ENCODE measurements around the gene PLXNB1.

DNA sequence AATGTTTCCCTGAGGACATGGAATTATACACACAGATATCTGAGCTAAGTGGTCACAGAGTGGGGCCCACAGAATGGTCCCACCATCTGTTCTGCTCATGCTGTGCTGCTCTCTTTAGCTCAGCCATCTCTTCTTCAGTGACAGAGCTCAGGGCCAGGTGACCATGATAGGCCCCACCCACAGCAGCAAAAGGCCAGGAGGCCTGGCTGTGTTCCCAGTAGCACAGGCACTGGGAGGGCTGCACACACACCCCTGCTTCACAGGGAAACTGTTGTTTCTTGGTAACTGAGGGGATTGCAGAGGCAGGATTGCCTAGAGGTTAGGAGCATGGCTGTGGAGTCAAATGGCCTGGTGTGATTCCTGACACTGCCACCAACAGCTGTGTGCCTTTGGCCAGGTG lies 62.7 kb downstream of the PLXNB1 start:
- TF ChIP-seq CEBPB (IDR thresholded peaks at IDR 0.05; ENCODE audit: low read depth) (no peak), POLR2AphosphoS5 (IDR thresholded peaks at IDR 0.05; ENCODE audit: low read depth, low read length) (no peak), POLR2A (IDR thresholded peaks at IDR 0.05; ENCODE audit: borderline replicate concordance, extremely low read depth, insufficient read depth, insufficient read length) (no peak), SP1 (IDR thresholded peaks at IDR 0.05; ENCODE audit: low read depth) (no peak), EZH2phosphoT487 (IDR thresholded peaks at IDR 0.05; ENCODE audit: borderline replicate concordance) (no peak), YY1 (IDR thresholded peaks at IDR 0.05; ENCODE audit: extremely low read depth, insufficient replicate concordance, low read depth, low read length) (no peak), TCF7L2 (IDR thresholded peaks at IDR 0.05; ENCODE audit: borderline replicate concordance, extremely low read depth, insufficient read depth, insufficient read length) (no peak), JUND (IDR thresholded peaks at IDR 0.05) (no peak)
- TF ChIP-seq, protein P1, sequence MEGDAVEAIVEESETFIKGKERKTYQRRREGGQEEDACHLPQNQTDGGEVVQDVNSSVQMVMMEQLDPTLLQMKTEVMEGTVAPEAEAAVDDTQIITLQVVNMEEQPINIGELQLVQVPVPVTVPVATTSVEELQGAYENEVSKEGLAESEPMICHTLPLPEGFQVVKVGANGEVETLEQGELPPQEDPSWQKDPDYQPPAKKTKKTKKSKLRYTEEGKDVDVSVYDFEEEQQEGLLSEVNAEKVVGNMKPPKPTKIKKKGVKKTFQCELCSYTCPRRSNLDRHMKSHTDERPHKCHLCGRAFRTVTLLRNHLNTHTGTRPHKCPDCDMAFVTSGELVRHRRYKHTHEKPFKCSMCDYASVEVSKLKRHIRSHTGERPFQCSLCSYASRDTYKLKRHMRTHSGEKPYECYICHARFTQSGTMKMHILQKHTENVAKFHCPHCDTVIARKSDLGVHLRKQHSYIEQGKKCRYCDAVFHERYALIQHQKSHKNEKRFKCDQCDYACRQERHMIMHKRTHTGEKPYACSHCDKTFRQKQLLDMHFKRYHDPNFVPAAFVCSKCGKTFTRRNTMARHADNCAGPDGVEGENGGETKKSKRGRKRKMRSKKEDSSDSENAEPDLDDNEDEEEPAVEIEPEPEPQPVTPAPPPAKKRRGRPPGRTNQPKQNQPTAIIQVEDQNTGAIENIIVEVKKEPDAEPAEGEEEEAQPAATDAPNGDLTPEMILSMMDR (IDR thresholded peaks at IDR 0.05 in 2 of 3, conservative IDR thresholded peaks at IDR 0.05 in 1 of 3; ENCODE audit: borderline replicate concordance in 1 of 3, insufficient read depth in 1 of 3, low read depth in 2 of 3, low read length in 2 of 3), result no peak
- TF ChIP-seq, protein P2, sequence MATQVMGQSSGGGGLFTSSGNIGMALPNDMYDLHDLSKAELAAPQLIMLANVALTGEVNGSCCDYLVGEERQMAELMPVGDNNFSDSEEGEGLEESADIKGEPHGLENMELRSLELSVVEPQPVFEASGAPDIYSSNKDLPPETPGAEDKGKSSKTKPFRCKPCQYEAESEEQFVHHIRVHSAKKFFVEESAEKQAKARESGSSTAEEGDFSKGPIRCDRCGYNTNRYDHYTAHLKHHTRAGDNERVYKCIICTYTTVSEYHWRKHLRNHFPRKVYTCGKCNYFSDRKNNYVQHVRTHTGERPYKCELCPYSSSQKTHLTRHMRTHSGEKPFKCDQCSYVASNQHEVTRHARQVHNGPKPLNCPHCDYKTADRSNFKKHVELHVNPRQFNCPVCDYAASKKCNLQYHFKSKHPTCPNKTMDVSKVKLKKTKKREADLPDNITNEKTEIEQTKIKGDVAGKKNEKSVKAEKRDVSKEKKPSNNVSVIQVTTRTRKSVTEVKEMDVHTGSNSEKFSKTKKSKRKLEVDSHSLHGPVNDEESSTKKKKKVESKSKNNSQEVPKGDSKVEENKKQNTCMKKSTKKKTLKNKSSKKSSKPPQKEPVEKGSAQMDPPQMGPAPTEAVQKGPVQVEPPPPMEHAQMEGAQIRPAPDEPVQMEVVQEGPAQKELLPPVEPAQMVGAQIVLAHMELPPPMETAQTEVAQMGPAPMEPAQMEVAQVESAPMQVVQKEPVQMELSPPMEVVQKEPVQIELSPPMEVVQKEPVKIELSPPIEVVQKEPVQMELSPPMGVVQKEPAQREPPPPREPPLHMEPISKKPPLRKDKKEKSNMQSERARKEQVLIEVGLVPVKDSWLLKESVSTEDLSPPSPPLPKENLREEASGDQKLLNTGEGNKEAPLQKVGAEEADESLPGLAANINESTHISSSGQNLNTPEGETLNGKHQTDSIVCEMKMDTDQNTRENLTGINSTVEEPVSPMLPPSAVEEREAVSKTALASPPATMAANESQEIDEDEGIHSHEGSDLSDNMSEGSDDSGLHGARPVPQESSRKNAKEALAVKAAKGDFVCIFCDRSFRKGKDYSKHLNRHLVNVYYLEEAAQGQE (IDR thresholded peaks at IDR 0.05; ENCODE audit: low read depth), result no peak
- TF ChIP-seq, protein P3, sequence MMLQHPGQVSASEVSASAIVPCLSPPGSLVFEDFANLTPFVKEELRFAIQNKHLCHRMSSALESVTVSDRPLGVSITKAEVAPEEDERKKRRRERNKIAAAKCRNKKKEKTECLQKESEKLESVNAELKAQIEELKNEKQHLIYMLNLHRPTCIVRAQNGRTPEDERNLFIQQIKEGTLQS (IDR thresholded peaks at IDR 0.05), result no peak
- TF ChIP-seq, protein P4, sequence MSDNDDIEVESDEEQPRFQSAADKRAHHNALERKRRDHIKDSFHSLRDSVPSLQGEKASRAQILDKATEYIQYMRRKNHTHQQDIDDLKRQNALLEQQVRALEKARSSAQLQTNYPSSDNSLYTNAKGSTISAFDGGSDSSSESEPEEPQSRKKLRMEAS (IDR thresholded peaks at IDR 0.05), result no peak
- TF ChIP-seq, protein P5, sequence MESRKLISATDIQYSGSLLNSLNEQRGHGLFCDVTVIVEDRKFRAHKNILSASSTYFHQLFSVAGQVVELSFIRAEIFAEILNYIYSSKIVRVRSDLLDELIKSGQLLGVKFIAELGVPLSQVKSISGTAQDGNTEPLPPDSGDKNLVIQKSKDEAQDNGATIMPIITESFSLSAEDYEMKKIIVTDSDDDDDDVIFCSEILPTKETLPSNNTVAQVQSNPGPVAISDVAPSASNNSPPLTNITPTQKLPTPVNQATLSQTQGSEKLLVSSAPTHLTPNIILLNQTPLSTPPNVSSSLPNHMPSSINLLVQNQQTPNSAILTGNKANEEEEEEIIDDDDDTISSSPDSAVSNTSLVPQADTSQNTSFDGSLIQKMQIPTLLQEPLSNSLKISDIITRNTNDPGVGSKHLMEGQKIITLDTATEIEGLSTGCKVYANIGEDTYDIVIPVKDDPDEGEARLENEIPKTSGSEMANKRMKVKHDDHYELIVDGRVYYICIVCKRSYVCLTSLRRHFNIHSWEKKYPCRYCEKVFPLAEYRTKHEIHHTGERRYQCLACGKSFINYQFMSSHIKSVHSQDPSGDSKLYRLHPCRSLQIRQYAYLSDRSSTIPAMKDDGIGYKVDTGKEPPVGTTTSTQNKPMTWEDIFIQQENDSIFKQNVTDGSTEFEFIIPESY (IDR thresholded peaks at IDR 0.05; ENCODE audit: extremely low read depth, insufficient replicate concordance, low read length), result no peak
